Activated gamma-delta T cell (primary cell): ENCODE data around the gene FAM9B.
"Not testable (repeated sequence)": the region's sequence is repeated elsewhere in the genome, so short reads cannot be mapped to it uniquely, and the experiment has no call there.

Experiments
- DNase-seq: peaks from one replicate; lab custom pipeline; 2025; lab: John Stamatoyannopoulos, UW
- total RNA-seq, 2 donors: gene quantifications; one replicate each; lab custom pipeline; 2026; lab: John Stamatoyannopoulos, UW

The FAM9B gene
- total RNA-seq = 0.31 to 0.41 reads per million in 2 donors

DNA sequence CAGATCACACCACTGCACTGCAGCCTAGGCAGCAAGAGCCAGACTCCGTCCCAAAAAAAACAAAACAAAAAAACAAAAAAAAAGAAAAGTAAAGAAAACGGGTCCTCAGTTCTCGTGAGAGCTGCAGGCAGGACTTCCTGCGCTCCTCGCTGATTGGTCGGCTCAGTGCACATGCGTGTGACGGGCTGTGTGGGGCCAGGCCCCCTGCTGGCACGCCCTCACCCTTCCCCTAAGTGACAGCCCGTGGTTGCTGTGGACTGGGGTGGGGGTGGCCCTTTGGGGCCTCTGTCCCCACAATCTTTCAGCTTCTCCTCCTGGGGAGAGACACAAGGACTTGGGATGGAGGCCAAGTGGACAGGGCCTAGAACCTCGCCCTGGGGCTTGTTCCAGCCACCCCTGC is at the start of gene FAM9B:
FAM9B (minus strand) TSS at position 139 of the 400 bp plus-strand sequence. CDS start 1,141 bp downstream, outside the sequence.
- no peak for DNase-seq

DNA sequence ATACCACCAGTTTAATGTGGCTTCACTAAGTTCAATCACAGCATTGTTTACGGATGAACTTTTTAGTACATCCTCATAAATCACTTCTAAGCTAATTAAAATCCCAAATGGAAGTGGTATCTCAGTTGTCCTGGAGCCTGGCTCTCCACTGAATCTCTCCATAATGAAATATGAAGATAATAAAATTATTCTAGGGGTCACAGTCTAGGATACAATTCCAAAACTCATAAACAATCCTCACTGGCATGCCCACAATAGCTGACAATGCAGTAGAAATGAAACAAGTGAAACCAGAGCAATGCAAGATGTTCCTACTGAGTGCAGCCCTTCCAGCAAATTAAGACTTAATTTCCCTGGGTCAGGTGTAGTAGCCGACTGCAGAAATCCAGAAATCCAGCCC is 47.3 kb upstream of the FAM9B start:
- no peak for DNase-seq

DNA sequence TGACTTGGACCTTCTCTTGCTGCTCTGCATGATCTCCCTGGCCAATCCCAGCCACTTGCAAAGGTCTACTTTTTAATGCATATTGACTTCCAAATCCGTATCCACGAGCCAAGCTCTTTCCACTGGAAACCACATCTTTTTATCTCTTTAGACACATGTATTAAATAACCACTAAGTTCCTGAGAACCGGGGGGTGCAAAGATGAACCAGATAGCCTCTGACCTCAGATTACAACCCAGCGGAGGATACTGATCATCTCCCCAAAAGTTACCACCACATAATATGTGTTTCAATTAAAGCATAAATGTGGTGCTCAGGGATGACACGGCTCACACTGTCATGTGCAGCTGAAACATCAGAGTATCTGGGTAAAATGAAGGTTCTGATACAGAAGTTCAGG is 40.4 kb upstream of the FAM9B start:
- no peak for DNase-seq

DNA sequence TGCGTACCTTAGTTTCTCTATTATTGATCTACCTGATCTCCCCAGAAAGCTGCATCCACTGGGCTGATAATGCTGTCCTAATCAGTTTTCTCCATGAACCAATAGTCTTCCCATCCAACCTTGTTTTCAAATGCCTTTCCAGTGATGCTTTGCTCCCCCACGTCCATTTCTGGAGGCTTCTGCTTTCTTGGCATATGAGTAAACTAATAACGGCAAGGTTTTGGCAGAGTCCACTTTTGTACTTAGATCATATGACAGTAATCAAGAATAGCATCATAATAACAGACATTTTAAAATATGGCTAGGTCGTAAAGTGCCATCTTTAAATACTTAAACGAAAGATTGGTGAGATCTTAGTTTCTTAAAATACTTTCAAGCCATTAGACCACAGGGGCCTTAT is 38.4 kb upstream of the FAM9B start:
- no peak for DNase-seq

DNA sequence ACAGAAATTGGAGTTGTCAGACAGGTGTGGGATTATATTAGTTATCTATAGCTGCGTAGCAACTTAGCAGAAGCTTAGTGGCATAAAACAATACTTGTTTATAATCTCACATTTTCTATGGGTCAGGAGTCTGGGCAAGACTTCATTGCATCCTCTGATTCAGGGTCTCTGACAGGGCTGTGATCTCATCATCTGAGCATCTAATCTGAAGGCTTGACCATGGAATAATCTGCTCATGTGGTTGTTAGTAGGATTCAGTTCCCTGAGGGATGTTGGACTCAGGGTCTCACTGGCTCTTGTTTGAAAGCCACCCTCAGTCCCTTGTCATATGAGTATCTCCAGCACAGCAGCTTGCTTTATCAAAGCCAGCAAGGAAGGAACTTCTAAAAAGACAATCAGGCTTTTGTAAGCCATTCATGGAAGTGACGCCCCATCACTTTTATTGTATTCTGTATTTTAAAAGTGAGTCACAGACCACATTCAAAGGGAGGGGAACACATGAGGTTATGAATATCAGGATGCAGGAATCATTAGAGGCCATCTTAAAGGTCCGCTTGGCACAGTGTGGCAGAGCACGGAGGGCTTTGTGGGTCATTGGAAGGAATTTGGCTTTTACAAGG is 37.2 kb upstream of the FAM9B start:
- DNase-seq = no peak

DNA sequence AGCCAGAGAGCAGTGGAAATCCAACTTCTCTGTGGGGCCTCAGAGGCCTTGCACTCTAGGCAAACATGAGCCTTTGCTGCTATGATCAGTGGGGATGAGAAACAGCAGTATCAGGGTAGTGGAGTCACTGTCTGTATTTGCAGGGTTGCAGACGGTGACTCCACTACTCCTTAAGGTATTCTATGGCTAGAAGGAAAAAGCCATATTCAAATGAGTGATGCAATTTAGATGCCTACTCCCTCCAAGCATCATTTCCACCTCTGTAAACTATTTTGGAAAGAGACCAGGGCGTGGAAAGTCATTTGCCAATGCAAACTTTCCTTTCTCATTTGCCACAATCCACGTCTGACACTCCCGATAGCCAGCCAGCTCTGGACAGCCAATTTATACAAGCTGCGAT is 35.6 kb upstream of the FAM9B start:
- DNase-seq = no peak

DNA sequence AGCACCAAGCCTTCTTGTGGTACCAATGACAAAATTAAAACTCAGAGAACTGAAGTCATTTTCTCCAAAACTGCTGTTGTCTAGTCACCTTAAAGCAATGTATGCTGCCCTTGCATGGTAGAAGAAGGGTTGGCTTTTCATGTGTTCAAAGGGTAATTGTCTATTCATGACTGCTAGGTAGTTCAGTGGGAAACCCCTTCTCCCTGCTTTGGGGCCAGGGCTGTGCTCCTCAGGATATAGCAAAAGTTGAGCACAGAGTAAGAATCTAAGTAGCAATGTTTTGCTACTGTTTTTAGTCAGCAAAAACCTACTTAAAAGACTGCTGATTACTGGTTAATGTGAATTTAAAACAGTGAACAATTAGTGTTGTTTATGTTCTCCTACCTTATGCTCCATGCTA is 30.8 kb upstream of the FAM9B start:
- no peak for DNase-seq

DNA sequence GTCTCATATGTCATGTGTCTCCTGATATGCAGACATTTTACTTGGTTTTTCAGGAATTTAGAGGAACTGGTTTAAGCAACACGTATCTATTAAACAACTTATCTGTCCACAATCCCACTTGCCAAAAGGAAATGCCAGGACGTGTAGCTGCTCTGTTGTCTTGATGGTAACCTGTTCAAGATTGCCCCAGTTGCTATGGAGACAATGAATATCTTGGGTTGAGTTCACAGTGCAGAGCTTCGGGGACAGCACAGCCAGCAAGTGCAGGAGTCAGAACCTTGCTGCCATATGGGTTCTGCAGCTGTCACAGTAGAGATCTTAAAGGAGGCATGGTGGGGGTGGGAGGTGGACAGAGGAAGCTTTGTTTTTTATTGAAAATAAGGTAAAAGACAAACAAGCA is 28.7 kb upstream of the FAM9B start:
- DNase-seq = no peak

DNA sequence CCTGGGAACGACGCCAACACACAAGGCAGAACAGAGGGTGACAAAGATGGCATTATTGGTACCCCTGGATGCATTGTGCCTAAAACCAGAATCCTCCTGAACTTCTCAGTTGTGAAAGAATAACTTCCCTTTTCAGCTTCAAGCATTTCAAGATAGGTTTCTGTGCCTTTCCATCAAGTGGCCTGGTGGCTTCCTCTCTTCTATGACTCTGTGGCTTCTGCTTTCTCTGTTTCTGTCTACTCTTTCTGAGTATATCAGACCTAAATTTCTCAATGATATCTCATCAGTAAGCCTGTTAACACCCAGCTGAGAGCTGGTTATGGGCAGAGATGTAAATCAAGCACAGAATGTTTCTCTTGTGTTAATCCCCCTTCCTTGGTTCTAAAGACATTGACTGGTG is 21.4 kb upstream of the FAM9B start:
- DNase-seq = no peak

DNA sequence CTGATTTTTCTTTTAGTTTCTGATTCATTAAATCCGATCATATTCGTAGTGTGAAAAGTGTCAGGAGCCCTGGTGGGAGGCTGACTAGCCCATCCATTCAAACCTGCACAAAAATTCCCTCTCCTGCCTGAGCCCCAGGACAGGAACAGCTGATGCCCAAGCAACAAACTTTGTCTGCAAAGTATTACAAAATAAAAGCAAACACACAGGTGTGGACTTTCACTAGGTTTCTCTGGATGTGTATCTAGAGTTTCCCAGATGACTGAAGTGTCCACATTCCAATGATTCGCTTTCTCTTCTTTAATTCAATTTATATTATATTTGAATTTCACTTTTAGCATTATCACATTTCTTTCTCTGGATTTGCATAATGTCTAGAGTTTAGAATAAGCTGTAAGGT is 18.2 kb upstream of the FAM9B start:
- DNase-seq = no peak

DNA sequence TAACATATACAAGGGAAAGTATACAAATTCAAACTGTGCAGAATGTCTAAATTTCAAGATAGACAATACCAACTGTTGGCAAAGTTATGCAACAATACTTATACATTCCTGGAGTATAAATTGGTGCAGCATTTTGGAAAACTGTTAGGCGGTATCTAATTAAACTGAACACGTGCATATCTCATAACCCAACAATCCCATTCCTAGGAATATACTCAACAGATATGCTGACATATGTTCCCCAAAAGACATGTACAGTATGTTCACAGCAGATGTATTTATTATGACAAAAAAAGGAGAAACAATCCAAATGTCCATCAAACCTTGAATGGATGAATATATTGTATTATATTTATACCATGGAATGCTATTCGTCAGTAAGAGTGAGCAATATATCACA is 16.4 kb upstream of the FAM9B start:
- DNase-seq = no peak

DNA sequence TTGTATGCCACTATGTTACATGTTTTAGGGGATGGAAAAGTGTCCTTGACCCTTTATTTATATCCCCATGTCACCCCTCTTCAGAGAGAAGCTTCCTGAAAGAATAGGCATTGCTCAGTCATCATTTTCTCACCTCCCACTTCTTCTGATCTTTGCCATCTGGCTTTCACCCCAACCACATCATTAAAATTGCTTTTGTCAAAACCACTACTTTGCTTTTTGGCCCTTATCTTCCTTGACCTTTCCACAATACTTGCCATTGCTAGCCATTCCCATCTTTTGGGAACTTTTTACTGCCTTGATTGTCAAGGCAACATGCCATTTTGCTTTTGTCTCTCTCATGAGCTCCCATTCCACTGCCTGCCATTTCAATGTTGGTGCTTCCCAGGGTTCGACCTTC is 14.9 kb upstream of the FAM9B start:
- no peak for DNase-seq

DNA sequence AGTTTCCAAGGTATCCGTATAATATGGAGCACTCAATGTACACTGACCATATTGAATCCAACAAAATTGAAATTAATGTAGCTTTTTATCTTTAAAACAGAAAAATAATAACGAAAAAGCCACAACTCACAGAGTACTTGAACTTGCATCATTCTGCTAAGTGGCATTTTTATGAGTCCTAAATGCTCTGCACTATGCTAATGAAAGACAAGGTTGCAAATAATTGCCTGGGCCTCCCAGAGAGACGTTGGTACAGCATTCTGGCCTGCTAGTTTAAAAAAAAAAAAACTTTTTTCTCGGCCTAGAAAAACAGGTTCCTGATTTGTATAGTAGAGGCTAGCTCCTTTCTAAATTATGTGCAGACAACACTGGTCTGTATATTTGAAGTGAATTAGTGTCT is 4.3 kb upstream of the FAM9B start:
- no peak for DNase-seq

DNA sequence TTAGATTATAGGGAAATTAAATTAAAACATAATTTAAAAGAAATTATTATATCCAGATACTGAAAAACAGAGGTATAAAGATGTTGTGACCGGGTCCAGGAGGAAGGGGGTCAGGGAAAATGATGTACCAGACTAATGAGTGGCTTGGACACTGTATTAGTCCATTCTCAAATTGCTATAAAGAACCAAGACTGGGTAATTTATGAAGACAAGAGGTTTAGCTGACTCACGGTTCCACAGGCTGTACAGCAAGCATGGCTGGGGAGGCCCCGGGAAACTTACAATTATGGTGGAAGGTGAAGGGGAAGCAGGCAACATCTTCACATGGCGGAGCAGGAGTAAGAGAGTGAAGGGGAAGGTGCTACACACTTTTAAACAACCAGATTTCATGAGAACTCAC is 3.4 kb upstream of the FAM9B start:
- DNase-seq = no peak

DNA sequence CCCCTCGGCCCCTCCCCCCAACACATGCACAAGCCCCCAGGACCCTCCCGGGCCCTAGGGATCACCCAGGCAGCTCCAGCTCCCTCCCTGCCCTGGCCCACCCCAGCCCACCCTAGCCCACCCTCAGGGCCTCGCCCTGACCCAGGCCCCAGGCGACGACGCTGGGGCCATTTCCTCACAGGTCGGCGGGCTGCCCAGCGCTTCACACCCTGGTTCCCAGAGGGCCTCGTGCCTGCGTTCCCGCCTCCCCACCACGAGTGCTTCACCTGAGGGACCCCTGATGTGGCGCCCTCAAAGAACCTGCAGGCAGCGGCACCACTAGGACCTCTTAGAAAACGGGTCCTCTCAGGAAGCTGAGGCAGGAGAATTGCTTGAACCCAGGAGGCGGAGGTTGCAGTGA is 341 bp downstream of the FAM9B start:
- DNase-seq = no peak

DNA sequence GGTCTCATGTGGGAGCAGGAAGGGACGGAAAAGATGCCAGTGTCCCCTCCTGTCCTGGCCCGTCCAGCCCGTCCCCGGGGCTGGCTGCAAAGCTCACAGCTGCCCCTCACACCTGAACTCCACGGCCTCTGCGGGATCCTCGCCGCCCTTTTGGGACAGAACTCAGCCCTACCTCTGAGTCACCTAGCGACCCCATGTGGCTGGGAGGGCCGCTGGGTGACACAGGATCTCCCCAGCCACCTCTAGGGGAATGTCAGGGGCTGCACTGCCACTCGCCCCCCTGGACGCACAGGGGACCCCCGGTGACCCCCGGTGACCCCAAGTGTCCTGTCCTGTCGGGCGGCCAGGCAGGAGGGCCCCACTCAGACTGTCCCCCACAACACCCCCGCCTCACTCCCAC is 748 bp downstream of the FAM9B start:
- no peak for DNase-seq

DNA sequence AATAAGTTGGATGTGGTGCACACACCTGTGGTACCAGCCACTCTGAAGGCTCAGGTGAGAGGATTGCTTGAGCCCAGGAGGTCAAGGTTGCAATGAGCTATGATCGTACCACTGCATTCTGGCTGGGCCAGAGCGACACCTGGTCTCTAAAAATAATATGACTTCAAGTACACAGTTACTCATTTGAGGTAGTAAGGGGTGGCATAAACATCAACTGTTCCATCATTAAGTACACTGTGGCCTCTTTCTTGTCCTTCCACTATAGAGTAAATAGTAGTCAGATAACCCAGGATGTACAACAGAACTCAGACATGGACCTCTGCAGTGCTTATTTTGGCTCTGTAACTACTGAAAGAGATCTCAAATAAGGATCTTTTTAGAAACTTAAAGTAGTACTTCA is 10.6 kb downstream of the FAM9B start:
- no peak for DNase-seq

DNA sequence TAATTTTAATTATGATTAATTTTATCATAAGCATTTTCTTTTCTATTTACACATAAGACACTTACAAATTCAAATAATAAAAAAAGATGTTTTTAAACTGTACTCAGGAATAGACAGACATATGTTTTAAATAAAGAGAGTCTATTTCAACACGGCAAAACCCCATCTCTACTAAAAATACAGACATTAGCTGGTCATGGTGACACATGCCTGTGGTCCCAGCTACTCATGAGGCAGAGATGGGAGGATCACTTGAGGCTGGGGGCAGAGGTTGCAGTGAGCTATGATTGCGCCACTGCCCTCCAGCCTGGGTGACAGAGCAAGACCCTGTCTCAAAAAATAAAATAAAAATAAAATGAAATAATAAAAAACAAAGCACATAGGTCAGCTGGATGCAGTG is 14.8 kb downstream of the FAM9B start:
- no peak for DNase-seq

DNA sequence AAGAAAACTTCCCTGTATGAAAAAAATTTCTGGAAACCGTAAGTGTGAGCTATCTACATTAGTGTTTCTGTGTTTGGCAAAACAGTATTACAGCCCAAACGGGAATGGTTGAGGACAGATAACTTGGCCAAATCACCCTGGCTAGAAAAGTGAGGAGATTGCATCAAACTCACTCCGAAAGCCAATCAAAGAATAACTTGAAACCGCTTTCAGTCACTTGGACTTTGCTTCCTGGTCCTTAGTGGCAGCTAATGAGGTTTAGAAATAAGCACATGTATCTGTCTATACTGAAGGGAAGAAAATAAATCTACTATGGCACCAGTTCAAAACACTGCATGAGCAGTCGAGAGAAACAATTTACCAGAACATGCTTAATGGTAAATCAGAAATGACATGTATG is 15.6 kb downstream of the FAM9B start:
- not testable (repeated sequence) for DNase-seq

DNA sequence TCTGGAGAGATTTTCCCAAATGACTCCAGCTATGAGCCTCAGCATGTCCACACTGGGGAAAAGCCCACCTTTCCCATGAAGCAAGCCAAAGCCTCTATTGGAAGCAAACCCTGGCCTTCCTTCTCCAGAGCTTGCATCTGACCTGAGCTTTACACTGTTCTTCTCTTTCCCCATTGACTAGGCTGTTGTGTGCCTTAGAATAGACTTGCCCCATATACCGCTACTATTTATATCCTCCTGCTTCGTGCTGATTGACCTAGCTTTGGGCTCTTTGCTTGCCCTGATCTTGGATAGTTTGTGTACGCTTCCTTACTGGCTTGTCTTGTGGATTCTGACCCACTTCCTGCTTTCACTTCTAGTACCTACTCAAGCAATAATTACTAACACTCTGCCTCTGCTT is 30.9 kb downstream of the FAM9B start:
- DNase-seq = no peak

DNA sequence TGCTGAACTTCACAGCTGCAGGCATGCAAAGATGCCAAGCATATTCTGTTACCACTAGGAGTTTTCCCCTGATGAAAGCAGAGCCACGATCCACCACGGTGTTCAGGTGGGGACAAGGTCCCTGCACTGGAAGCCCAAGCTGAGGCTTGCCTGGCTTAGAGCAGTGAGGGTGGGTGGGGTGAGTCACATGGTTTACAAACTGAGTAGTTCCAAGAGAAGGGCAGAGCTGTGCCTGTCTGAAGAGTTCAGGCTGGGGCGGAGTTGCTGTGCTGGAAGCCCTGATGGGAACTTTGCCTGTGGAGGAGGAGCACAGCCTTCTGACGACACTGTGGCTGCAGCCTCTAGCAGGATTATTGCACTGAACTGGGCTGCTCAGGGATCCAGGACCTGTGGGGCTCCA is 45.5 kb downstream of the FAM9B start:
- DNase-seq = no peak

DNA sequence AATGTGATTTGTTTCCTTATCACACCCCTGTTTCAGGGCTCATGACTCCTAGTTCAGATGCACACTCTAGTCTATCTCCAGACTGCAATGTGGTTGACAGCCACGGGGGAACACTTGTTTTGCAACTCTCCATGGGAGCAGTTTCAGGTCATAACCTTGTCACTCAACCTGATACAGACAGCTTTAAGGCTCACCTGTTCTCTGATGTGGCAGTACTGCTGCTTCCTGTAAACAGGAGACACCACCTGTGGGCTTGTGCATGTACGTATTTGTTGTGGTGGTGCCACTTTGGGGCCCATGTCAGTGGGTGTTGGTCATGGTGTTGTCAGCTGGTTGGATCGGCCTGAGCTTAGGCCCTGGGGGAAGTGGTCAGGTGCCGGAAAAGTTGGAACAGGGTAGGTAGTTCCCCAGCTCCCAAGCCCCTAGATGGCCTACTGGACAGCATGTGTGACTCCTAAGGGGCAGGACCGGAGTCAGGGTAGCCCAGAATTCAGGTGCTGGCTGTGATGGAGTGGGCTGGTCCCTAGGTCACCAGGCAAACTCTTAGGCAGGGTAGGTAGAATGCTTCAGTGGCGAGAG is 46.2 kb downstream of the FAM9B start:
- no peak for DNase-seq

DNA sequence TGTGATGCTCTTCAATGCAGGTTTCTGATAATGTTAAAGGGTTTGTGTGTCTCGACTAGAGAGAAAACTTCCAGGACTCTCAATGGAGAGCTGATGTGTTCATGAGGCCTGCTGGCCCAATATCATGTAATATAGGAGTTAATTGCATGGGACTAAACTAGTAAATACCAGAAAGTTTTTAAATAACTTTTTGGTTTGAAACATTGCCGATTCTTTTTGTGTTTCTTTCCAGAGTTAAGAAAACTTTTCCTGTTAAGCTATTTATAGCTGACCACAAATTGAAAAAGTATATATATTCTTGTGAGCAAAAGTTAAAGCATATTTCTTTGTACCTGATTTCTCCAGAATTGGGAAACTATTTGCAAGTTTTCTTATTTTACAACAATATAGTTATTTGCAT is 49.7 kb downstream of the FAM9B start:
- DNase-seq = no peak

DNA sequence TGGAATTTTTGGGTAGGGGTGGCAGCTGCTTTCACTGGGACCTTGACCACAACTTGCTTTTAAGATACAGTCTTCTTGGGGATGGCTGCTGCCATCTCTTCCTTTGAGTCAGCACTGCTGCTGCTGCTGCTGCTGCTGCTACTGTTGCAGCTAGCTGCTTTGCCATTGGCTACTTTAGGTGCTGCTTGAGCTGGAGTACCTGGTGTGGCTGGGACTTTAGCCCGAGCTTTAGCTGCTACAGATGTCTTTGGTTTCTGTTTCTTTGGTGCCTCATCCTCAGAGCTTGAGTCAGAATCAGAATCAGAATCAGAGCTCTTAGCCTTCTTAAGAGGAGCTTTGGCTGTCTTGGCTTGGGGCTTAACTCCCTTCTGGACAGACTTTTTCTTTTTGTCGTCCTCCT is 52.2 kb downstream of the FAM9B start:
- DNase-seq = no peak
